ENCODE results near the gene DOHH.

DNA sequence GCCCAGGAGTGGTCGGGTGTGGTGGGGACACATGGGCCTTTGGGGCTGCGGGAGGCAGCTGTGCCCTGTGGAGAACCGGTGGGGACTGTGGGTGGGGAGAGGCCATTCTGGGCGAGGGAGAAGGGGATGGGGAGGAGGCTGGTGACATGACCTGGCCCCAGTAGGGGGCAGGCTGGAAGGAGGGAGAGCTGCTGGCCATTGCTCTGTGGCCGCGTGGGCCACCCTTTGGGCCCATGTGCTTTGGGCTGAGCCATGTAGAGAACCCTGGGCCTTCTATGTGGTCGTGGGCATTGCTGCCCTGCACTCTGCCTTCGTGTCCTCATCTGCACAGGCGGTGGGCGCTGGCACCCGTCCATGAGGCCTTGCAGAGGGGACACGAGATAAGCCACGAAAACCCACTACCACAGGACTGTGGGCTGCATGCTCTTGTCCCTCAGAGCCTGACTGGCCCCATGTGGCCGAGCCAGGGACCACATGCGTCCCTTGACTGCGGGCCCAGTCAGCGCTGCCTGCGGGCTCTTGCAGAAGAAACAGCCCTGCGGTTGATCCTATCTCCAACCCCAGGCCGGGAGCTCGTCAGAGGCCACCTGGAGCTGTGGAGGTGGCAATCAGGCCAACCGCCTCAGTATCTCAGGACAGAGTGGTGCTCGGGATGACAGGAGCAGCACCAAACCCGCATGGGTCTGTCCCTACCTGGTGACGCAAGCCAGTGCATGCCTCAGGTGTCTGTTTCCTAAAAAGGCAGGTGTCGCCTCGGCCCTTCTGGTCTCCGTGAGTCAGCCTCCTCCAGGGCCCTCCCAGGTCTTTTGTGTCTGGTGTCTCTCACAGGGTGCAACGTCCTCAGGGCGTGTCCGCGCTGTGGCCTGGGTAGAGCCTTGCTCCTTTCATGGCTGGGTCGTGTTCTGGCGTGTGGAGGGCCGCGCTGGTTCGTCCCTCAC is 20.0 kb upstream of the DOHH start:
- TF ChIP-seq, protein P1, sequence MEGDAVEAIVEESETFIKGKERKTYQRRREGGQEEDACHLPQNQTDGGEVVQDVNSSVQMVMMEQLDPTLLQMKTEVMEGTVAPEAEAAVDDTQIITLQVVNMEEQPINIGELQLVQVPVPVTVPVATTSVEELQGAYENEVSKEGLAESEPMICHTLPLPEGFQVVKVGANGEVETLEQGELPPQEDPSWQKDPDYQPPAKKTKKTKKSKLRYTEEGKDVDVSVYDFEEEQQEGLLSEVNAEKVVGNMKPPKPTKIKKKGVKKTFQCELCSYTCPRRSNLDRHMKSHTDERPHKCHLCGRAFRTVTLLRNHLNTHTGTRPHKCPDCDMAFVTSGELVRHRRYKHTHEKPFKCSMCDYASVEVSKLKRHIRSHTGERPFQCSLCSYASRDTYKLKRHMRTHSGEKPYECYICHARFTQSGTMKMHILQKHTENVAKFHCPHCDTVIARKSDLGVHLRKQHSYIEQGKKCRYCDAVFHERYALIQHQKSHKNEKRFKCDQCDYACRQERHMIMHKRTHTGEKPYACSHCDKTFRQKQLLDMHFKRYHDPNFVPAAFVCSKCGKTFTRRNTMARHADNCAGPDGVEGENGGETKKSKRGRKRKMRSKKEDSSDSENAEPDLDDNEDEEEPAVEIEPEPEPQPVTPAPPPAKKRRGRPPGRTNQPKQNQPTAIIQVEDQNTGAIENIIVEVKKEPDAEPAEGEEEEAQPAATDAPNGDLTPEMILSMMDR (IDR thresholded peaks at IDR 0.05) = no peak; the same call in 1 of the 2 replicates
- TF ChIP-seq POLR2AphosphoS5 (IDR thresholded peaks at IDR 0.05; ENCODE audit: low read depth, low read length) = no peak

Data from Panc1 (cell line).